ENCODE data around the gene MAN2B2.
A peak's percentile ranks its signal among the peaks of the same experiment; 100 is the strongest.

Gene MAN2B2

GRCh38 chr4:6555519-6555918, 19.5 kb upstream of the MAN2B2 start:
- 0 out of 2 replicates have a peak, but pooled peaks cover 3% of the 10 kb centered on the region for H3K27me3 ChIP-seq
- H3K36me3 ChIP-seq, result no peaks in the 10 kb centered on the region
- peaks cover 8% of the 10 kb centered on the region for H3K4me1 ChIP-seq
- peaks cover 10% of the 10 kb centered on the region for H3K9me3 ChIP-seq
- no peak for TF ChIP-seq Cebpa-rat (IDR thresholded peaks at IDR 0.05)
- H3K4me3 ChIP-seq, result no peak overlapping the region
- H4K20me1 ChIP-seq, result no peaks in the 10 kb centered on the region
- no peak overlapping the region for H3K27ac ChIP-seq
- H3K9ac ChIP-seq, result no peak overlapping the region
- no peak overlapping the region for H3K4me2 ChIP-seq

DNA sequence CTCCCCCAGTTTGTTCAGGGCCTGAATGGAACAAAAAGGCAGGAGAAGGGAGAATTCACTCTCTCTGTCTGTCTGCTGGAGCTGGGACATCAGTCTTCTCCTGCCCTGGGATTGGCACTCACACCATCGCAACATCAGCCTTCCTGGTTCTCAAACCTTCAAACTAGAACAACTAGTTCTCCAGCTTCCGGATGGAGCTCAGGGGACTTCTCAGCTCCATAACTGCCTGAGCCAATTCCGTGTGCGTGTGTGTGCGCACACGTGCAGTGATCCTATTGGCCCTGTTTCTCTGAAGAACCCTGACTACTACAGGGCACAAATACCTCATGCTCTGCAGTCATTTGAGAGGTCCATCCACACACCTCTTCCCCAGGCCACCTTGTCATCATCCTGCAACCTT, 18.7 kb upstream of the MAN2B2 start:
- no peak for TF ChIP-seq Cebpa-rat (IDR thresholded peaks at IDR 0.05)
- no peaks in the 10 kb centered on the region for H4K20me1 ChIP-seq

DNA sequence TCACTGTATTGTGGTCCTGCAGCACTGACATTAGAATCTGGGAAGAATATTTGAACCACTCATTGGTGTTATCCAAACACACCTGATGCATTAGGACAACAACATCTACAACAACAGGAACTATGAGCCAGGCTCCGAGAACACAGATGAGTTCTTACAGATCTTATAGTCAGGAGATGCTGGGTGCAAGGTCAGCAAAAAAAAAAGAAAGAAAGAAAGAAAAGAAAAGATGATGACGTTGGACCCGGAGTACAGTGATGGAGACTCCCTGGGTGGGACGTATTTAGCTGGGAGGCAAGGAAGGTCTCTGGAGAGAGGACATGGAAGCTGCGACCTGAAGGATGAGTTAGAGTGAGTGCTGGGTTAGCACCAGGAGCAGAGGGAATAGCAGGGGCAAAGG, 17.8 kb upstream of the MAN2B2 start:
- Histone ChIP-seq H3K27ac (no peak overlapping the region), H3K4me3 (no peak overlapping the region), H3K36me3 (no peaks in the 10 kb centered on the region), H3K27me3 (0 out of 2 replicates have a peak, but pooled peaks cover 3% of the 10 kb centered on the region), H3K9me3 (peaks cover under 1% of the 10 kb centered on the region; the same call in 1 of the 2 replicates), H3K9ac (no peak overlapping the region), H3K4me2 (no peak overlapping the region), H4K20me1 (no peaks in the 10 kb centered on the region), H3K4me1 (peaks cover 25% of the 10 kb centered on the region)
- TF ChIP-seq Cebpa-rat (IDR thresholded peaks at IDR 0.05), result no peak

More for the DNA sequence above, 18.7 kb upstream of the MAN2B2 start:
- H3K9me3 ChIP-seq, result peaks cover 10% of the 10 kb centered on the region
- no peak overlapping the region for H3K4me2 ChIP-seq
- H3K27me3 ChIP-seq, result 0 out of 2 replicates have a peak, but pooled peaks cover 3% of the 10 kb centered on the region
- peaks cover 16% of the 10 kb centered on the region for H3K4me1 ChIP-seq
- H3K36me3 ChIP-seq, result no peaks in the 10 kb centered on the region
- no peak overlapping the region for H3K9ac ChIP-seq
- no peak overlapping the region for H3K4me3 ChIP-seq
- H3K27ac ChIP-seq, result no peak overlapping the region

DNA sequence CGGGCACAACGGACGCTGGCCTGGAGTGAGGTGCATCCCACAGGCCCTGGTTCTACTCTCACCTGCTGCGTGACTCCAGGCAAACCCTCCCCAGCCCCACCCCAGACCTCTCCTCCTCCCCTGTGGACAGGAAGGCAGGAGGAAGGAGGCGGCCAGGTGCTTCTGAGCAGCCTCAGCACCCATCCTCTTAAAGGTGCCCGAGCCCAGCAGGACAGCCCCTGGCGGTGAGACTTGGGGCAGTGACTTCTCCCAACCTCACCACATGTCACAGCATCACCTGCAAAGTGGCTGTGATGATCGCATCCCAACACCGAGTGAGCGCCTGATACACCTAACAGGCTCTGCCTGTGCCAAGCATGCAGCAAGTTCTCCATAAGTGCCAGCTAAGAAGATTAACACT, 17.1 kb upstream of the MAN2B2 start:
- no peak overlapping the region for H3K4me3 ChIP-seq
- H3K27me3 ChIP-seq, result 0 out of 2 replicates have a peak, but pooled peaks cover 3% of the 10 kb centered on the region
- no peak overlapping the region for H3K9ac ChIP-seq
- H3K4me1 ChIP-seq, result peaks cover 25% of the 10 kb centered on the region
- no peak overlapping the region for H3K27ac ChIP-seq
- no peaks in the 10 kb centered on the region for H3K36me3 ChIP-seq
- no peak for TF ChIP-seq Cebpa-rat (IDR thresholded peaks at IDR 0.05)
- no peak overlapping the region for H3K4me2 ChIP-seq
- H3K9me3 ChIP-seq, result no peaks in the 10 kb centered on the region
- H4K20me1 ChIP-seq, result no peaks in the 10 kb centered on the region

GRCh38 chr4:6560416-6561172, 14.4 kb upstream of the MAN2B2 start:
- H3K9ac ChIP-seq, result no peak overlapping the region
- peak overlapping the region; percentile 28 for H3K4me2 ChIP-seq
- H3K27ac ChIP-seq, result no peak overlapping the region
- no peak overlapping the region for H3K4me3 ChIP-seq
- H3K9me3 ChIP-seq, result peaks cover 19% of the 10 kb centered on the region
- TF ChIP-seq Cebpa-rat (IDR thresholded peaks at IDR 0.05), result no peak
- no peaks in the 10 kb centered on the region for H4K20me1 ChIP-seq
- no peaks in the 10 kb centered on the region for H3K36me3 ChIP-seq
- H3K4me1 ChIP-seq, result peaks cover 25% of the 10 kb centered on the region
- 0 out of 2 replicates have a peak, but pooled peaks cover 3% of the 10 kb centered on the region for H3K27me3 ChIP-seq

GRCh38 chr4:6561173-6561516, 13.8 kb upstream of the MAN2B2 start:
- 0 out of 2 replicates have a peak, but pooled peaks cover 3% of the 10 kb centered on the region for H3K27me3 ChIP-seq
- no peak overlapping the region for H3K27ac ChIP-seq
- no peaks in the 10 kb centered on the region for H4K20me1 ChIP-seq
- H3K9ac ChIP-seq, result no peak overlapping the region
- H3K9me3 ChIP-seq, result peaks cover 19% of the 10 kb centered on the region
- H3K4me2 ChIP-seq, result peak overlapping the region; percentile 28
- H3K4me3 ChIP-seq, result no peak overlapping the region
- H3K36me3 ChIP-seq, result no peaks in the 10 kb centered on the region
- TF ChIP-seq Cebpa-rat (IDR thresholded peaks at IDR 0.05), result no peak
- peaks cover 29% of the 10 kb centered on the region for H3K4me1 ChIP-seq

- Histone ChIP-seq H3K4me3 (no peak overlapping the region), H4K20me1 (no peaks in the 10 kb centered on the region), H3K27ac (no peak overlapping the region), H3K36me3 (no peaks in the 10 kb centered on the region), H3K4me1 (peaks cover 36% of the 10 kb centered on the region), H3K9me3 (peaks cover 19% of the 10 kb centered on the region), H3K4me2 (peak overlapping the region; percentile 28), H3K27me3 (0 out of 2 replicates have a peak, but pooled peaks cover 3% of the 10 kb centered on the region), H3K9ac (no peak overlapping the region)
- no peak for TF ChIP-seq Cebpa-rat (IDR thresholded peaks at IDR 0.05)
Measured at GRCh38 chr4:6561706-6562371, 13.2 kb upstream of the MAN2B2 start.

GRCh38 chr4:6562931-6563901, 11.8 kb upstream of the MAN2B2 start:
- Histone ChIP-seq H3K4me3 (no peak overlapping the region), H3K9ac (no peak overlapping the region), H3K4me1 (peaks cover 37% of the 10 kb centered on the region), H3K9me3 (peaks cover 19% of the 10 kb centered on the region), H4K20me1 (no peaks in the 10 kb centered on the region), H3K27ac (no peak overlapping the region), H3K36me3 (no peaks in the 10 kb centered on the region), H3K4me2 (no peak overlapping the region), H3K27me3 (no peaks in the 10 kb centered on the region)
- TF ChIP-seq Cebpa-rat (IDR thresholded peaks at IDR 0.05), result no peak

- Histone ChIP-seq H3K9me3 (peaks cover 19% of the 10 kb centered on the region), H3K4me3 (no peak overlapping the region), H3K27me3 (no peaks in the 10 kb centered on the region), H3K9ac (no peak overlapping the region), H3K4me2 (no peak overlapping the region), H4K20me1 (no peaks in the 10 kb centered on the region), H3K36me3 (no peaks in the 10 kb centered on the region), H3K4me1 (peaks cover 37% of the 10 kb centered on the region), H3K27ac (no peak overlapping the region)
- TF ChIP-seq Cebpa-rat (IDR thresholded peaks at IDR 0.05), result no peak
Measured at GRCh38 chr4:6563935-6564645, 10.9 kb upstream of the MAN2B2 start.
